ENCODE results near the gene CMTM5. TPM values are rescaled to one million over a fixed set of nuclear protein-coding genes. Genes with fewer than 3 reads are reported as not detected.

The CMTM5 gene
- total RNA-seq, 1 experiment from 2014 or later: not detected

DNA sequence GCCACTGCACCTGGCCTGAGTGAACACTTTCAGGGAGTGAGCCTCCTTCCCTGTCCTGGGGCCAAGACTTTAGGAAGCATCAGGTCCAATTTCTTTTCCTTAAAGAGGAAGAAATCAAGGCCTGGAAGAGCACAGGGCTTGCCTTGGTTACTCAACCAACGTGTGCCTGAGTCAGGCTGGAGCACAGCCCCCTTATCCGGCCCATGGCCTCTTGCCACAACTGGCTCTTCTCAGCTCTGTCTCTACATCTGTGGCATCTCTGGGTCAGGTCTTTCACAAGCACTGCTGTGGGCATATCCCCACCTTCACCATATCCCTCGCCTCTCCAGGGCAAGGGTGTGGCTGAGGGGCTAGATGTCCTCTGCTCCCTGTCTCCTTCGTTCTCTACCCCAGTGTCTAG lies 24.4 kb downstream of the CMTM5 start:
- BruUV-seq (replicated peaks): no TSS peak
- intact Hi-C loops (cut with micrococcal nuclease): no loop called here
- H2AFZ ChIP-seq (ENCODE audit: low read depth, low read length, poor library complexity, severe bottlenecking): no peak overlapping the region
- TF ChIP-seq CBX3 (IDR thresholded peaks at IDR 0.05; ENCODE audit: low read depth): no peak
- TF ChIP-seq, protein P1, sequence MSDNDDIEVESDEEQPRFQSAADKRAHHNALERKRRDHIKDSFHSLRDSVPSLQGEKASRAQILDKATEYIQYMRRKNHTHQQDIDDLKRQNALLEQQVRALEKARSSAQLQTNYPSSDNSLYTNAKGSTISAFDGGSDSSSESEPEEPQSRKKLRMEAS (IDR thresholded peaks at IDR 0.05): no peak
- no peak for TF ChIP-seq SRF (IDR thresholded peaks at IDR 0.05; ENCODE audit: low read depth)
- TF ChIP-seq CEBPB (IDR thresholded peaks at IDR 0.05; ENCODE audit: low read depth): no peak
- no peak for TF ChIP-seq ELF1 (IDR thresholded peaks at IDR 0.05; ENCODE audit: borderline replicate concordance, low read depth)
- TF ChIP-seq SP1 (IDR thresholded peaks at IDR 0.05; ENCODE audit: low read depth): no peak
- TF ChIP-seq POLR2A (IDR thresholded peaks at IDR 0.05; ENCODE audit: borderline replicate concordance, extremely low read depth, insufficient read depth, insufficient read length): no peak
- no peak for TF ChIP-seq POLR2AphosphoS5 (IDR thresholded peaks at IDR 0.05; ENCODE audit: low read depth, low read length)
- no peak for TF ChIP-seq FOSL1 (IDR thresholded peaks at IDR 0.05; ENCODE audit: low read depth)
- H3K4me3 ChIP-seq (replicated peaks in 1 of 2; ENCODE audit: low read depth in 1 of 2, low read length in 2 of 2): no peak overlapping the region
- peaks cover 16% of the 10 kb centered on the region; the same call in 1 of the 2 replicates for H3K27me3 ChIP-seq (ENCODE audit: insufficient read depth, low read length)
- ChIA-PET RAD21 (ENCODE audit: low non-redundant PET in 1 of 2, low total read pairs in 2 of 2, uncharacterized antibody in 2 of 2, unreplicated experiment in 2 of 2) (no interaction called here), POLR2A (no interaction called here), CTCF (no interaction called here)
- H3K79me2 ChIP-seq (ENCODE audit: insufficient read depth, low read length): no peaks in the 10 kb centered on the region
- H3K4me1 ChIP-seq (ENCODE audit: control insufficient read depth in 1 of 2, insufficient read depth in 2 of 2, low read length in 2 of 2): no peaks in the 10 kb centered on the region
- no peak overlapping the region for H3K27ac ChIP-seq (ENCODE audit: low read depth, low read length)
- no peak overlapping the region for H3K9ac ChIP-seq (ENCODE audit: low read length)
- H3K36me3 ChIP-seq (ENCODE audit: control insufficient read depth in 1 of 2, insufficient read depth in 2 of 2, low read length in 2 of 2): no peaks in the 10 kb centered on the region
- H3K4me2 ChIP-seq (ENCODE audit: low read length): no peak overlapping the region
- ATAC-seq: no peak
- no peaks in the 10 kb centered on the region for H3K9me2 ChIP-seq (ENCODE audit: insufficient read depth)
- DNase-seq (ENCODE audit: low read depth, low spot score): no peak
- no peaks in the 10 kb centered on the region for H4K20me1 ChIP-seq (ENCODE audit: insufficient read depth)
- no peaks in the 10 kb centered on the region for H3K9me3 ChIP-seq (ENCODE audit: control insufficient read depth in 1 of 2, insufficient read depth in 1 of 2, low read depth in 1 of 2, low read length in 2 of 2)

DNA sequence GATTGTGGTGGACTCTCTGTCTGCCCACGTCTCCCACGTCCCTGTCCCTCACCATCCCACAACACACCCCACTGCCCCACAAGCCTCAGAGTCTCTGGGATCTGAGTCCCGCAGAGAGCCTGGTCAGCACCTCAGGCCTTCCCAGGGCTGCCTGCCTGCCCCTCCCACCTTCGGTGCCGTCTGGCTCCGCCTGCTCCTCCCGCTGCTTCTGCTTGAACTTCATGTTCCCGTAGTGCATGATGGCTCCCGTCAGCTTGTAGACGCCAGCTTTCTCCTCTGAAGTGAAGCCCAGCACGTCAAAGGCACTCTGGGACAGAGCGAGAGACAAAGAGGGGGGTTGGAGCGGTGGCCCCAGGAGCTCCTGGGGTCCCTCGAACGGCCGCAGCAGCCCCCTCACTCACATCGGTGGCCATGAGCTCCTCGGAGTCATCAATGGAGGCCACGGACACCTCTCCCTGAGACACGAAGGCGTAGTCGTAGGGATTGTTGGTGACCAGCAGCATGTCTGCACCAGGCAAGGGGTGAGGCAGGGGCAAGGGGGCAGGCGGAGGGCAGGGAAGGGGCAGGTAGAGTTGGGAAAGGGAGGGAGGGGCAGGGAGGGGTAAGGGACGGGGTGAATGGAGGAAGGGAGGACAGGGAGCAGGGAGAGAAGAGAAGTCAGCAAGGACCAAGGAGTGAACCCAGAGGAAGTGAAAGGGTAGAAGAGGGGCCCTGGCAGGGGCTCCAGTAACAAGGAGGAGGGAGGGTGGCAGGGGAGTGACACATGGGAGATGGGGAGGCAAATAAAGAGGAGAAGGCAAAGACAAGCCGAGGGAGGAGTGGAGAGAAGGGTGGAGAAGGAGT lies 25.7 kb downstream of the CMTM5 start:
- Histone ChIP-seq H3K9me3 (ENCODE audit: control insufficient read depth in 1 of 2, insufficient read depth in 1 of 2, low read depth in 1 of 2, low read length in 2 of 2) (no peaks in the 10 kb centered on the region), H4K20me1 (ENCODE audit: insufficient read depth) (no peaks in the 10 kb centered on the region), H3K9me2 (ENCODE audit: insufficient read depth) (no peaks in the 10 kb centered on the region), H3K27me3 (ENCODE audit: insufficient read depth, low read length) (peaks cover 24% of the 10 kb centered on the region; the same call in 1 of the 2 replicates), H2AFZ (ENCODE audit: low read depth, low read length, poor library complexity, severe bottlenecking) (no peak overlapping the region), H3K4me1 (ENCODE audit: control insufficient read depth in 1 of 2, insufficient read depth in 2 of 2, low read length in 2 of 2) (no peaks in the 10 kb centered on the region), H3K27ac (ENCODE audit: low read depth, low read length) (no peak overlapping the region), H3K4me3 (replicated peaks in 1 of 2; ENCODE audit: low read depth in 1 of 2, low read length in 2 of 2) (no peak overlapping the region), H3K4me2 (ENCODE audit: low read length) (no peak overlapping the region), H3K9ac (ENCODE audit: low read length) (no peak overlapping the region), H3K36me3 (ENCODE audit: control insufficient read depth in 1 of 2, insufficient read depth in 2 of 2, low read length in 2 of 2) (no peaks in the 10 kb centered on the region), H3K79me2 (ENCODE audit: insufficient read depth, low read length) (no peaks in the 10 kb centered on the region)
- ChIA-PET POLR2A (no interaction called here), CTCF (no interaction called here), RAD21 (ENCODE audit: low non-redundant PET in 1 of 2, low total read pairs in 2 of 2, uncharacterized antibody in 2 of 2, unreplicated experiment in 2 of 2) (no interaction called here)
- DNase-seq (ENCODE audit: low read depth, low spot score): no peak
- BruUV-seq (replicated peaks): no TSS peak
- ATAC-seq: no peak
- intact Hi-C loops (cut with micrococcal nuclease): no loop called here
- TF ChIP-seq FOSL1 (IDR thresholded peaks at IDR 0.05; ENCODE audit: low read depth) (no peak), JUND (IDR thresholded peaks at IDR 0.05) (no peak), CEBPB (IDR thresholded peaks at IDR 0.05; ENCODE audit: low read depth) (no peak), SRF (IDR thresholded peaks at IDR 0.05; ENCODE audit: low read depth) (no peak), EZH2 (IDR thresholded peaks at IDR 0.05) (no peak), POLR2A (IDR thresholded peaks at IDR 0.05; ENCODE audit: borderline replicate concordance, extremely low read depth, insufficient read depth, insufficient read length) (no peak), SP1 (IDR thresholded peaks at IDR 0.05; ENCODE audit: low read depth) (no peak), CBX3 (IDR thresholded peaks at IDR 0.05; ENCODE audit: low read depth) (no peak), RAD21 (IDR thresholded peaks at IDR 0.05; ENCODE audit: low read depth) (no peak), ELF1 (IDR thresholded peaks at IDR 0.05; ENCODE audit: borderline replicate concordance, low read depth) (no peak), EGR1 (IDR thresholded peaks at IDR 0.05; ENCODE audit: low read depth) (no peak)
- TF ChIP-seq, protein P1 (IDR thresholded peaks at IDR 0.05): no peak
- TF ChIP-seq, protein P2, sequence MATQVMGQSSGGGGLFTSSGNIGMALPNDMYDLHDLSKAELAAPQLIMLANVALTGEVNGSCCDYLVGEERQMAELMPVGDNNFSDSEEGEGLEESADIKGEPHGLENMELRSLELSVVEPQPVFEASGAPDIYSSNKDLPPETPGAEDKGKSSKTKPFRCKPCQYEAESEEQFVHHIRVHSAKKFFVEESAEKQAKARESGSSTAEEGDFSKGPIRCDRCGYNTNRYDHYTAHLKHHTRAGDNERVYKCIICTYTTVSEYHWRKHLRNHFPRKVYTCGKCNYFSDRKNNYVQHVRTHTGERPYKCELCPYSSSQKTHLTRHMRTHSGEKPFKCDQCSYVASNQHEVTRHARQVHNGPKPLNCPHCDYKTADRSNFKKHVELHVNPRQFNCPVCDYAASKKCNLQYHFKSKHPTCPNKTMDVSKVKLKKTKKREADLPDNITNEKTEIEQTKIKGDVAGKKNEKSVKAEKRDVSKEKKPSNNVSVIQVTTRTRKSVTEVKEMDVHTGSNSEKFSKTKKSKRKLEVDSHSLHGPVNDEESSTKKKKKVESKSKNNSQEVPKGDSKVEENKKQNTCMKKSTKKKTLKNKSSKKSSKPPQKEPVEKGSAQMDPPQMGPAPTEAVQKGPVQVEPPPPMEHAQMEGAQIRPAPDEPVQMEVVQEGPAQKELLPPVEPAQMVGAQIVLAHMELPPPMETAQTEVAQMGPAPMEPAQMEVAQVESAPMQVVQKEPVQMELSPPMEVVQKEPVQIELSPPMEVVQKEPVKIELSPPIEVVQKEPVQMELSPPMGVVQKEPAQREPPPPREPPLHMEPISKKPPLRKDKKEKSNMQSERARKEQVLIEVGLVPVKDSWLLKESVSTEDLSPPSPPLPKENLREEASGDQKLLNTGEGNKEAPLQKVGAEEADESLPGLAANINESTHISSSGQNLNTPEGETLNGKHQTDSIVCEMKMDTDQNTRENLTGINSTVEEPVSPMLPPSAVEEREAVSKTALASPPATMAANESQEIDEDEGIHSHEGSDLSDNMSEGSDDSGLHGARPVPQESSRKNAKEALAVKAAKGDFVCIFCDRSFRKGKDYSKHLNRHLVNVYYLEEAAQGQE (IDR thresholded peaks at IDR 0.05; ENCODE audit: low read depth): no peak

All from HCT116 (cell line).